Occipital lobe (tissue), 2 donors: ENCODE measurements around the gene CSKMT. TPM values are rescaled to one million over a fixed set of nuclear protein-coding genes. Genes with fewer than 3 reads are reported as not detected.
A peak's percentile ranks its signal among the peaks of the same experiment; 100 is the strongest.
"Not testable (repeated sequence)": the region's sequence is repeated elsewhere in the genome, so short reads cannot be mapped to it uniquely, and the experiment has no call there.

Experiments used
- DNase-seq: peaks from one replicate; lab custom pipeline; 2025; lab: John Stamatoyannopoulos, UW
- total RNA-seq: library from RNA; depleted of rRNA; stranded (reverse); fragments of >200 nt; gene quantifications from one replicate; pipeline ENCODE4 v1.2.3, GENCODE V29; 2014

The CSKMT gene
- total RNA-seq, 1 donor from 2014 or later = 11.5 TPM

GRCh38 chr11:62656796-62657429 lies 8.2 kb upstream of the CSKMT start:
- no peak for DNase-seq

- peak; percentile 53 for DNase-seq
These were observed 572 bp upstream of the CSKMT start for GRCh38 chr11:62664405-62665074.

- DNase-seq = peak; percentile 44
These were observed 617 bp downstream of the CSKMT start for GRCh38 chr11:62665599-62666258.

- no peak for DNase-seq
These were observed 1.3 kb downstream of the CSKMT start for GRCh38 chr11:62666259-62666926.

GRCh38 chr11:62667460-62667859 lies 2.3 kb downstream of the CSKMT start:
- DNase-seq = no peak

GRCh38 chr11:62669420-62670161 lies 4.5 kb downstream of the CSKMT start:
- no peak for DNase-seq

GRCh38 chr11:62671236-62671607 lies 6.1 kb downstream of the CSKMT start:
- DNase-seq = no peak

- peak; percentile 82 for DNase-seq
These were observed 6.7 kb downstream of the CSKMT start, which contains the start of the genes LBHD1 and UQCC3 for GRCh38 chr11:62671608-62672389. TSS of gene LBHD1 (minus strand) at chr11:62672267. CDS start at chr11:62670031, 2,236 bp downstream. TSS of gene UQCC3 (plus strand) at chr11:62671673. CDS start at chr11:62671746, 73 bp downstream.

- no peak for DNase-seq
These were observed 8.0 kb downstream of the CSKMT start for GRCh38 chr11:62673196-62673525.

- not testable (repeated sequence) for DNase-seq
These were observed 10.3 kb downstream of the CSKMT start for GRCh38 chr11:62675415-62675814.

GRCh38 chr11:62676698-62677097 lies 11.6 kb downstream of the CSKMT start:
- no peak for DNase-seq

GRCh38 chr11:62677156-62677555 lies 12.0 kb downstream of the CSKMT start:
- no peak for DNase-seq

GRCh38 chr11:62677714-62678113 lies 12.6 kb downstream of the CSKMT start:
- no peak for DNase-seq

GRCh38 chr11:62678433-62678769 lies 13.3 kb downstream of the CSKMT start:
- DNase-seq = no peak

- DNase-seq = peak; percentile 83
These were observed 13.9 kb downstream of the CSKMT start, which contains the start of gene UBXN1 for GRCh38 chr11:62678770-62679696. TSS of gene UBXN1 (minus strand) at chr11:62679073. CDS start at chr11:62678923, 150 bp downstream.

- no peak for DNase-seq
These were observed 15.7 kb downstream of the CSKMT start for GRCh38 chr11:62680825-62681240.

GRCh38 chr11:62682518-62682917 lies 17.4 kb downstream of the CSKMT start:
- DNase-seq = no peak

- no peak for DNase-seq
These were observed 22.6 kb downstream of the CSKMT start for GRCh38 chr11:62687508-62688396.
